ENCODE data around the gene PTCD3. TPM values are rescaled to one million over a fixed set of nuclear protein-coding genes. Genes with fewer than 3 reads are reported as not detected.

Gene PTCD3
- total and polyA plus RNA-seq, 7 donors, result 7.8 to 94.2 (median 44.9) TPM

- DNase-seq, result no peak
- no peaks in the 10 kb centered on the region for H3K9me3 ChIP-seq
- peaks cover 0 to 14% (median 11%) of the 10 kb centered on the region in 4 donors for H3K4me1 ChIP-seq
- 58 to 77% methylated on average over 9 of the region's 9 CpGs for WGBS, 2 donors
- H3K27me3 ChIP-seq, result no peaks in the 10 kb centered on the region
- TF ChIP-seq CTCF (IDR thresholded peaks at IDR 0.05), result no peak
- TF ChIP-seq POLR2AphosphoS5 (IDR thresholded peaks at IDR 0.05), result peak in 1 of 4 donors; percentile 33
- H3K4me3 ChIP-seq, result no peak overlapping the region
- intact Hi-C loops (cut with DNase I), result no loop called here
- H3K27ac ChIP-seq, result peak overlapping the region; percentile 48 to 69 (median 60)
- peaks cover 0 to 73% (median 28%) of the 10 kb centered on the region in 4 donors for H3K36me3 ChIP-seq
These were observed 33.7 kb upstream of the PTCD3 start for GRCh38 chr2:86072271-86072858.

GRCh38 chr2:86073225-86073624 is 32.8 kb upstream of the PTCD3 start:
- H3K4me1 ChIP-seq, result peaks cover 0 to 14% (median 11%) of the 10 kb centered on the region in 4 donors
- peak overlapping the region in 1 of 4 donors; percentile 66 for H3K27ac ChIP-seq
- H3K27me3 ChIP-seq, result no peaks in the 10 kb centered on the region
- H3K36me3 ChIP-seq, result peaks cover 0 to 77% (median 31%) of the 10 kb centered on the region in 4 donors
- intact Hi-C loops (cut with DNase I), result no loop called here
- DNase-seq, result no peak
- WGBS, 2 donors, result 94 to 95% methylated on average over 1 of the region's 1 CpG
- H3K4me3 ChIP-seq, result no peak overlapping the region
- H3K9me3 ChIP-seq, result no peaks in the 10 kb centered on the region
- TF ChIP-seq CTCF (IDR thresholded peaks at IDR 0.05), result no peak
- no peak for TF ChIP-seq POLR2AphosphoS5 (IDR thresholded peaks at IDR 0.05)
- no peak for TF ChIP-seq EP300 (IDR thresholded peaks at IDR 0.05)
- TF ChIP-seq POLR2A (IDR thresholded peaks at IDR 0.05), result no peak

GRCh38 chr2:86074256-86074655 is 31.8 kb upstream of the PTCD3 start:
- no peak overlapping the region for H3K27ac ChIP-seq
- 96 to 98% methylated on average over 3 of the region's 3 CpGs for whole genome bisulfite sequencing, 2 donors
- peaks cover 0 to 74% (median 25%) of the 10 kb centered on the region in 4 donors for H3K36me3 ChIP-seq
- TF ChIP-seq EP300 (IDR thresholded peaks at IDR 0.05) (no peak), POLR2A (IDR thresholded peaks at IDR 0.05) (no peak), CTCF (IDR thresholded peaks at IDR 0.05) (no peak)
- intact Hi-C loops (cut with DNase I), result no loop called here
- H3K9me3 ChIP-seq, result no peaks in the 10 kb centered on the region
- H3K4me3 ChIP-seq, result no peak overlapping the region
- H3K27me3 ChIP-seq, result no peaks in the 10 kb centered on the region
- peaks cover 0 to 14% (median 11%) of the 10 kb centered on the region in 4 donors for H3K4me1 ChIP-seq
- no peak for DNase-seq

- peaks cover 0 to 14% (median 11%) of the 10 kb centered on the region in 4 donors for H3K4me1 ChIP-seq
- 95 to 96% methylated on average over 15 of the region's 15 CpGs for WGBS, 2 donors
- no peak for DNase-seq
- no peak overlapping the region for H3K4me3 ChIP-seq
- TF ChIP-seq POLR2A (IDR thresholded peaks at IDR 0.05), result no peak
- intact Hi-C loops (cut with DNase I), result no loop called here
- no peak overlapping the region for H3K27ac ChIP-seq
- no peaks in the 10 kb centered on the region for H3K9me3 ChIP-seq
- no peaks in the 10 kb centered on the region for H3K27me3 ChIP-seq
- peaks cover 0 to 74% (median 19%) of the 10 kb centered on the region in 4 donors for H3K36me3 ChIP-seq
These were observed 31.2 kb upstream of the PTCD3 start for GRCh38 chr2:86074811-86075210.

GRCh38 chr2:86075886-86076285 is 30.1 kb upstream of the PTCD3 start:
- H3K27ac ChIP-seq, result peak overlapping the region in 1 of 4 donors; percentile 9
- DNase-seq, result no peak
- peaks cover 0 to 14% (median 11%) of the 10 kb centered on the region in 4 donors for H3K4me1 ChIP-seq

More at GRCh38 chr2:86075886-86076285, 30.1 kb upstream of the PTCD3 start:
- WGBS, 2 donors, result 98 to 99% methylated on average over 5 of the region's 5 CpGs
- Histone ChIP-seq H3K9me3 (no peaks in the 10 kb centered on the region), H3K4me3 (no peak overlapping the region), H3K27me3 (no peaks in the 10 kb centered on the region), H3K36me3 (peaks cover 0 to 74% (median 20%) of the 10 kb centered on the region in 4 donors)
- no peak for TF ChIP-seq EP300 (IDR thresholded peaks at IDR 0.05)
- TF ChIP-seq POLR2AphosphoS5 (IDR thresholded peaks at IDR 0.05), result no peak
- TF ChIP-seq CTCF (IDR thresholded peaks at IDR 0.05), result no peak
- no peak for TF ChIP-seq POLR2A (IDR thresholded peaks at IDR 0.05)
- intact Hi-C loops (cut with DNase I), result no loop called here
